ENCODE results near the gene EFEMP2.

The EFEMP2 gene

DNA sequence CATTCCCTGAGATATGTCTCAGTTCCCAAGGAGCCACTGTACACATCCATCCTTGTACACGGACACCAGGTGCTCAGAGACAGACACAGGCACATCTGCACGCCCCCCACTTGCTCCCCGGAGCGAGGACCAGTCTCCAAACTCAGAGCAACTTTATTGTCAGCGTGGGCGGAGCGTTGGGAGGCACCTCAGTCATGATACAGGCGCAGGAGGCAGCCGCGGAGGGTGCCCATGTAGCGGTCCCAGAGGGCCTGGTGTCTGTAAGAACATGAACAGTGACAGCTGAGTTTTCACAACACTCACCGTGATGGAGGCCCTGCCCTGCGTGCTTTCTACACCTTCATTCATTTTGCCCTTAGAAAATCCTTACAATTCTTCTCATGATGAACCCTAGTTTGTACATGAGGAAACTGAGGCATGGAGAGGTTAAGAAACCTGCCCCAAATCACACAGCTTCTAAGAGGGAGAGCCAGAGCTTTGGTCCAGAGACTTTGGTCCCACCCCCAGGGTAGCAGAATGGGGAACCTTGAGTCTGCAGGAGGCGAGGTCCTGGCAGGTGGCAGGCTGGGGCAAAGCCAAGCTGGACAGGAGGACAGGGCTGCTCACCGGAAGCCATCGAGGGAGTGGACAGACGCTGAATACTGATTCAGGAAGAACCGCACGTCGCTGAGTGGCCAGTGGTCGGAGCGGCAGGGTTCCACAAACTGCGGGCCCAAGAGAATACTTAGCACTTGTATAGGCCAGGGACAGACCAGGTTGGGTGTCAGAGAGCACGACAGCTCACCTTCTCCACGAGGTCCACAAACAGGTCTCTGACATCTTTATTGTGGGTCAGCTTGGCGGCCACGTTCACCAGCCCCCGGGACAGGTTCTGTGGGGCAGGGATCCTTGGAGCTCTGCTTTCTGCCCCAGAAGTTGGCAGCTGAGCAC, 11.5 kb upstream of the EFEMP2 start:
- no peak for DNase-seq (ENCODE audit: low read depth)
- TF ChIP-seq CTCF (IDR thresholded peaks at IDR 0.05; ENCODE audit: control insufficient read depth, extremely low read depth, insufficient read depth) = no peak
- no peak overlapping the region for H3K4me3 ChIP-seq (ENCODE audit: low read depth, low read length)

GRCh38 chr11:65883058-65883761, 10.6 kb upstream of the EFEMP2 start:
- DNase-seq (ENCODE audit: low read depth) = no peak
- no peak for TF ChIP-seq CTCF (IDR thresholded peaks at IDR 0.05; ENCODE audit: control insufficient read depth, extremely low read depth, insufficient read depth)
- H3K4me3 ChIP-seq (ENCODE audit: low read depth, low read length) = no peak overlapping the region

DNA sequence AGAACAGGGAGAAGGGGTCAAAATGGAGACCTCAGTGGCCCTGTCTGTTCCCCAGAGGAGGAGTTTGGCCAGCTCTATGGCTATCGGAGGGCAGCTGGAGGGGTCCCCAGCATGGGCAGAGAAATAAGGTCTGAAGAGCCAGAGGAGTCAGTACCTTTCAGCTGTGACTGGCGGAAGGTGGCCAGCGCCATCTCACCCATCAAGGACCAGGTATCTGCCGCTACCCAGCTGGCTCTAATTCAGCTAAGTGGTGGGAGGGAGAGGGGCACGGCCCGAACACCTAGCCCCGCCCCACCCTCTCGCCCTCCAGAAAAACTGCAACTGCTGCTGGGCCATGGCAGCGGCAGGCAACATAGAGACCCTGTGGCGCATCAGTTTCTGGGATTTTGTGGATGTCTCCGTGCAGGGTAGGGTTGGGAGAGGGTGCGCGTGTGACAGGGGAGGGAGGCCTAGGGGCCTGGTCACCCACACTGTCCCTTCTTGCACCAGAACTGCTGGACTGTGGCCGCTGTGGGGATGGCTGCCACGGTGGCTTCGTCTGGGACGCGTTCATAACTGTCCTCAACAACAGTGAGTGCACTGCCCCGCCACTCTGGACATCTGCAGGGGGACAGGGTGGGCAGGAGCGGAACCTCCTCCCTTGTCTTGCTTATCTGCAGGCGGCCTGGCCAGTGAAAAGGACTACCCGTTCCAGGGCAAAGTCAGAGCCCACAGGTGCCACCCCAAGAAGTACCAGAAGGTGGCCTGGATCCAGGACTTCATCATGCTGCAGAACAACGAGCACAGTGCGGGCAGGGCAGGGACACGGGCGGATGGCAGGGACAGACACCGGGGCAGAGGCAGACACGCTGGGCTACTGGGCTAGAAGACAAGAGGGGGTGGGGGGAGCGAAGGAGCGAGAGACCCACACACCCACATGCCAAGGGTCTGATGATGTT, 9.8 kb upstream of the EFEMP2 start:
- no peak overlapping the region for H3K4me3 ChIP-seq (ENCODE audit: low read depth, low read length)
- no peak for DNase-seq (ENCODE audit: low read depth)
- TF ChIP-seq CTCF (IDR thresholded peaks at IDR 0.05; ENCODE audit: control insufficient read depth, extremely low read depth, insufficient read depth) = no peak

DNA sequence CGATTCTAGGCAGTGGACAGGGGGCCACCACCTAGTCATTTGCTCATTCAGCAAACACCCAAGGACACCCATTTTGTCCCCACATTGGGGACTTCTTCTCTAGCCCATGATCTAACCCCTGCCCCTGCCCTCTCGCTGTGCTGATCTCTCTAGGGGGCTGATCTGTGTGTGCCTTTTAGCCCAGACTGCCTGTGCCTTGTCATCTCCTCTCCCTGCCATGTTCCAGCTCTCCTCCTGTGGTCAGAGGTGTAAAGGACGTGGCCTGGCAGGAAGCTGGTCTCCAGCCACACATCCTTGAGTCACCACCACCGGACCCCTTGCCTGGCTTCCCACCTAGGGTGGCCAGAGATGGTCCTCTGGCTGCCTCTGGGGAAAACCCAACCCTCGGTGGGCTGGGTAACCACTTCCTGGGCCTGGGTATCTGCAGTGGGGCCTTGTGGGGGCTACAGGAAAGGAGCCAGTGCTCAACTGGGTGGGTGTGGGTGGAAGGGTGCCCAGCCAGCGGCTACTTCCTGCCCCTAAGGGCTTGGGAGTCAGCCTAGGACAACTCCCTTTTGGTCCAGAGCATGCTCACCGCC, 8.3 kb upstream of the EFEMP2 start:
- no peak for TF ChIP-seq CTCF (IDR thresholded peaks at IDR 0.05; ENCODE audit: control insufficient read depth, extremely low read depth, insufficient read depth)
- no peak overlapping the region for H3K4me3 ChIP-seq (ENCODE audit: low read depth, low read length)
- no peak for DNase-seq (ENCODE audit: low read depth)

DNA sequence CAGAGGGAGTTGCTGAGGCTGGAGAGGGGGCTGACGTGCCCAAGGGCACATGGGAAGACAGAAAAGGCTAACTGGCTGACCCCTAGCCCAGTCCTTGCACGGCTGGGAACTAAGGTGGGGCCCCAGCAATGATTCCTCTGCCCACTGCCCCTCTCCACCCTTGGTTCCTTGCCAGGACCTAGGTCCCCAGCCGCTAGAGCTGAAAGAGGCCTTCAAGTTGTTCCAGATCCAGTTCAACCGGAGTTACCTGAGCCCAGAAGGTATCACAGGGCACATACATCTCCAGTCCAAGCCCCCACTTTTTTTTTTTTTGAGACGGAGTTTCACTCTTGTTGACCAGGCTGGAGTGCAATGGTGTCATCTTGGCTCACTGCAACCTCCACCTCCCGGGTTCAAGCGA, 7.4 kb upstream of the EFEMP2 start:
- no peak for DNase-seq (ENCODE audit: low read depth)
- no peak overlapping the region for H3K4me3 ChIP-seq (ENCODE audit: low read depth, low read length)
- TF ChIP-seq CTCF (IDR thresholded peaks at IDR 0.05; ENCODE audit: control insufficient read depth, extremely low read depth, insufficient read depth) = no peak

DNA sequence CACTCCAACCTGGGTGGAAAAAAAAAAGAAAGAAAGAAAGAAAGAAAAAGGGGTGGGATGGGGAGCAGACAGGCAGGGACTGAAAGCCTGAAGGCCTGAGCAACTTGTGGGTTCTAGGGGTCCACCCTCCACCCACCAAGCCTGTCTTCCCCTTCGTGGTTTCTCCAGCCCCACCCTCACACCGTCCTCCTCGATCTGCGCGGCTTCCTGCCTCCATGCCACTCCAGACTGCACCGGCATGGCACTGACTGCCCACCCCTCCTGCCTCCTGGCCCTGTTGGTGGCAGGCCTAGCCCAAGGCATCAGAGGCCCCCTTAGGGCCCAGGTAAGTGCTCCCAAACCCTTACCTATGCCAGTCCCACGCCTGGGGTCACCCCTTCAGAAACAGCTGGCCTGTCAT, 7.0 kb upstream of the EFEMP2 start, which contains the start of gene CTSW:
TSS of gene CTSW (plus strand) at position 221 of the 400 bp plus-strand sequence. CDS start at position 239, 18 bp downstream.
- no peak for TF ChIP-seq CTCF (IDR thresholded peaks at IDR 0.05; ENCODE audit: control insufficient read depth, extremely low read depth, insufficient read depth)
- DNase-seq (ENCODE audit: low read depth) = no peak
- no peak within 1 kb of the TSS for H3K4me3 ChIP-seq (ENCODE audit: low read depth, low read length)

Measured in LNCaP clone FGC (cell line).